Astrocyte of the cerebellum (primary cell): ENCODE results near the gene EIF3J.
A peak's percentile ranks its signal among the peaks of the same experiment; 100 is the strongest.

Experiments
- DNase-seq: peaks from one replicate; pipeline ENCODE4 v3.0.0-alpha.2; 2011; ENCODE audit warnings: low read depth
- H3K4me3 ChIP-seq: 2 replicates; pipeline ENCODE4 v1.5.1; 2011; ENCODE audit warnings: mild to moderate bottlenecking, low read depth, low read length, moderate library complexity
- CTCF ChIP-seq: IDR thresholded peaks from 2 replicates; pipeline ENCODE4 v1.5.1; 2012; ENCODE audit warnings: low read length, low read depth, moderate library complexity, mild to moderate bottlenecking; ENCODE audit errors: missing control alignments
- in situ Hi-C: cut with HindIII; loops from 2 replicates; pipeline ENCODE4 v1.10.0; 2017; ENCODE audit warnings: low sequenced_read_pairs

Gene EIF3J

GRCh38 chr15:44585633-44586032 lies 48.7 kb downstream of the EIF3J start:
- TF ChIP-seq CTCF = no peak
- in situ Hi-C loops = no loop called here

GRCh38 chr15:44588541-44588940 lies 51.6 kb downstream of the EIF3J start:
- no peak for DNase-seq
- in situ Hi-C loops = no loop called here
- no peak overlapping the region for H3K4me3 ChIP-seq
- TF ChIP-seq CTCF = no peak

More at GRCh38 chr15:44585633-44586032, 48.7 kb downstream of the EIF3J start:
- no peak for DNase-seq
- H3K4me3 ChIP-seq = no peak overlapping the region

GRCh38 chr15:44591326-44591725 lies 54.4 kb downstream of the EIF3J start:
- DNase-seq = no peak
- no peak overlapping the region for H3K4me3 ChIP-seq
- in situ Hi-C loops = no loop called here
- TF ChIP-seq CTCF = no peak

- no peak overlapping the region for H3K4me3 ChIP-seq
- in situ Hi-C loops = no loop called here
- TF ChIP-seq CTCF = peak; percentile 51
- DNase-seq = no peak
Observed at GRCh38 chr15:44593042-44593736, 56.2 kb downstream of the EIF3J start.

- in situ Hi-C loops = no loop called here
- DNase-seq = no peak
- no peak overlapping the region for H3K4me3 ChIP-seq
- TF ChIP-seq CTCF = no peak
Observed at GRCh38 chr15:44595246-44595645, 58.3 kb downstream of the EIF3J start.

- no peak for DNase-seq
- no peak overlapping the region for H3K4me3 ChIP-seq
- no peak for TF ChIP-seq CTCF
- in situ Hi-C loops = no loop called here
Observed at GRCh38 chr15:44595656-44596510, 58.9 kb downstream of the EIF3J start.
